Activated T-cell treated with anti-CD3 and anti-CD28 coated beads, Interleukin-2, amount 50 U/mL, for 1 hour (primary cell): ENCODE results near the gene ZCWPW2.

Experiments
- DNase-seq: peaks from one replicate; pipeline ENCODE4 v3.0.0-alpha.2; 2020

Gene ZCWPW2

GRCh38 chr3:28348629-28349468, at the start of gene ZCWPW2, which contains the start of gene AZI2:
Gene ZCWPW2 (plus strand): TSS chr3:28348721. CDS start chr3:28413069, 64,348 bp downstream.
Gene AZI2 (minus strand): TSS chr3:28348824. CDS start chr3:28340617, 8,207 bp downstream.
- peak; percentile 93 for DNase-seq

- no peak for DNase-seq
Measured at GRCh38 chr3:28299705-28300104, 48.8 kb upstream of the ZCWPW2 start.

GRCh38 chr3:28300345-28300962, 48.1 kb upstream of the ZCWPW2 start:
- DNase-seq = no peak

- DNase-seq = no peak
Measured at GRCh38 chr3:28301688-28302087, 46.8 kb upstream of the ZCWPW2 start.

GRCh38 chr3:28308196-28308595, 40.3 kb upstream of the ZCWPW2 start:
- DNase-seq = no peak

GRCh38 chr3:28315711-28316110, 32.8 kb upstream of the ZCWPW2 start:
- DNase-seq = no peak

- DNase-seq = no peak
Measured at GRCh38 chr3:28316226-28316625, 32.3 kb upstream of the ZCWPW2 start.

- no peak for DNase-seq
Measured at GRCh38 chr3:28317438-28318022, 31.0 kb upstream of the ZCWPW2 start.

- DNase-seq = no peak
Measured at GRCh38 chr3:28320981-28321380, 27.5 kb upstream of the ZCWPW2 start.

GRCh38 chr3:28322464-28322863, 26.1 kb upstream of the ZCWPW2 start:
- DNase-seq = no peak

GRCh38 chr3:28326458-28326926, 22.0 kb upstream of the ZCWPW2 start:
- no peak for DNase-seq

GRCh38 chr3:28328188-28329151, 20.1 kb upstream of the ZCWPW2 start:
- DNase-seq = no peak

- DNase-seq = no peak
Measured at GRCh38 chr3:28334552-28334951, 14.0 kb upstream of the ZCWPW2 start.

- DNase-seq = no peak
Measured at GRCh38 chr3:28335246-28335645, 13.3 kb upstream of the ZCWPW2 start.

GRCh38 chr3:28337230-28337629, 11.3 kb upstream of the ZCWPW2 start:
- DNase-seq = no peak

GRCh38 chr3:28343144-28343543, 5.4 kb upstream of the ZCWPW2 start:
- no peak for DNase-seq

GRCh38 chr3:28345690-28346089, 2.8 kb upstream of the ZCWPW2 start:
- no peak for DNase-seq

GRCh38 chr3:28347374-28348264, 902 bp upstream of the ZCWPW2 start:
- no peak for DNase-seq

GRCh38 chr3:28348265-28348628, 274 bp upstream of the ZCWPW2 start:
- no peak for DNase-seq

- no peak for DNase-seq
Measured at GRCh38 chr3:28349469-28350000, 1.0 kb downstream of the ZCWPW2 start.

GRCh38 chr3:28376424-28376823, 27.9 kb downstream of the ZCWPW2 start:
- DNase-seq = no peak
